Left renal cortex interstitium (tissue), 4 donors: ENCODE data around the gene CTSE. TPM values are rescaled to one million over a fixed set of nuclear protein-coding genes. Genes with fewer than 3 reads are reported as not detected.
"Not testable (repeated sequence)": the region's sequence is repeated elsewhere in the genome, so short reads cannot be mapped to it uniquely, and the experiment has no call there.

Experiments used
- DNase-seq, 4 donors: peaks; one replicate each; pipeline ENCODE4 v3.0.0-alpha.2; 2013; ENCODE audit warnings: low read depth in 4 of 4, low spot score in 2 of 4, missing footprints in 1 of 4
- polyA plus RNA-seq, 4 donors: library from polyadenylated mRNA; unstranded; fragments of 120-200 nt; gene quantifications; one replicate each; pipeline ENCODE4 v1.2.1, GENCODE V29; 2013; ENCODE audit not compliant: insufficient read length in 4 of 4

The CTSE gene
- polyA plus RNA-seq, 4 donors = 0.16 to 0.58 (median 0.25) TPM

GRCh38 chr1:206020393-206021007 is 3.2 kb downstream of the CTSE start:
- DNase-seq = no peak

- no peak for DNase-seq
These were observed 8.6 kb downstream of the CTSE start for GRCh38 chr1:206015071-206015470.

GRCh38 chr1:206014601-206015000 is 9.1 kb downstream of the CTSE start:
- no peak for DNase-seq

- DNase-seq = no peak
These were observed 10.5 kb downstream of the CTSE start for GRCh38 chr1:206013026-206013795.

GRCh38 chr1:206012086-206012859 is 11.4 kb downstream of the CTSE start:
- DNase-seq = no peak

GRCh38 chr1:206011057-206011456 is 12.6 kb downstream of the CTSE start:
- DNase-seq = no peak

GRCh38 chr1:206010060-206010459 is 13.6 kb downstream of the CTSE start:
- no peak for DNase-seq

GRCh38 chr1:206006946-206007345 is 16.7 kb downstream of the CTSE start:
- no peak for DNase-seq

GRCh38 chr1:206005778-206006180 is 17.9 kb downstream of the CTSE start:
- DNase-seq = no peak

GRCh38 chr1:206005234-206005633 is 18.5 kb downstream of the CTSE start:
- no peak for DNase-seq

GRCh38 chr1:206004826-206005225 is 18.9 kb downstream of the CTSE start:
- no peak for DNase-seq

- no peak for DNase-seq
These were observed 19.6 kb downstream of the CTSE start for GRCh38 chr1:206003854-206004800.

GRCh38 chr1:206002871-206003801 is 20.6 kb downstream of the CTSE start, which contains the start of gene RAB7B:
TSS of gene RAB7B (minus strand) at chr1:206003395. CDS start at chr1:205994135, 9,260 bp downstream.
- peak in 1 of 4 donors; percentile 29 for DNase-seq

GRCh38 chr1:206002160-206002559 is 21.5 kb downstream of the CTSE start:
- no peak for DNase-seq

GRCh38 chr1:206001476-206001888 is 22.2 kb downstream of the CTSE start:
- DNase-seq = no peak

- DNase-seq = no peak
These were observed 22.9 kb downstream of the CTSE start for GRCh38 chr1:206000641-206001339.

- no peak for DNase-seq
These were observed 25.0 kb downstream of the CTSE start for GRCh38 chr1:205998457-205999241.

- DNase-seq = not testable (repeated sequence)
These were observed 27.1 kb downstream of the CTSE start for GRCh38 chr1:205996641-205997040.
